Natural killer cell (primary cell): ENCODE measurements around the gene COL4A1. TPM values are rescaled to one million over a fixed set of nuclear protein-coding genes. Genes with fewer than 3 reads are reported as not detected.

Experiments
- ATAC-seq, 3 donors: fragments of 150-1000 bp in 2 of 3; fragments of 200-7000 bp in 1 of 3; cut with Tn5 transposase; 1 replicate in 1 of 3; 2 replicates in 2 of 3; pipeline ENCODE4 v1.10.0; 2021; ENCODE audit warnings: mild to moderate bottlenecking in 2 of 3, moderate library complexity in 2 of 3
- DNase-seq, 2 donors: peaks; one replicate each; pipeline versions ENCODE4 v3.0.0 to v3.0.0-alpha.2; 2013 to 2021; ENCODE audit warnings: mixed read lengths in 1 of 2
- H3K27ac ChIP-seq: one replicate; pipeline ENCODE4 v1.5.1; 2013; ENCODE audit warnings: mild to moderate bottlenecking, low read length
- H3K27me3 ChIP-seq: one replicate; pipeline ENCODE4 v1.6.1; 2013; ENCODE audit warnings: low read length; ENCODE audit not compliant: control insufficient read depth, insufficient read depth
- H3K36me3 ChIP-seq: one replicate; pipeline ENCODE4 v1.6.1; 2013; ENCODE audit warnings: low read length; ENCODE audit not compliant: control insufficient read depth, insufficient read depth
- H3K4me1 ChIP-seq: one replicate; pipeline ENCODE4 v1.6.1; 2013; ENCODE audit warnings: low read length; ENCODE audit not compliant: control insufficient read depth, insufficient read depth
- H3K4me3 ChIP-seq: one replicate; pipeline ENCODE4 v1.5.1; 2013; ENCODE audit warnings: low read length
- H3K9me3 ChIP-seq: one replicate; pipeline ENCODE4 v1.6.1; 2013; ENCODE audit warnings: low read length; ENCODE audit not compliant: control insufficient read depth, insufficient read depth
- H3K27ac Mint-ChIP-seq, 2 donors: one replicate each; pipeline ENCODE4 v1.8.0; 2022; ENCODE audit warnings: mild to moderate bottlenecking in 2 of 2, mixed read lengths in 2 of 2, moderate library complexity in 1 of 2
- H3K27me3 Mint-ChIP-seq, 2 donors: one replicate each; pipeline ENCODE4 v1.8.0; 2022; ENCODE audit warnings: low read depth in 2 of 2, mixed read lengths in 2 of 2
- H3K36me3 Mint-ChIP-seq: one replicate; pipeline ENCODE4 v1.8.0; 2022; ENCODE audit warnings: mixed read lengths
- H3K4me1 Mint-ChIP-seq, 2 donors: one replicate each; pipeline ENCODE4 v1.8.0; 2022; ENCODE audit warnings: mixed read lengths in 2 of 2
- H3K4me3 Mint-ChIP-seq: one replicate; pipeline ENCODE4 v1.8.0; 2022; ENCODE audit warnings: mild to moderate bottlenecking, moderate library complexity, mixed read lengths
- H3K9me3 Mint-ChIP-seq, 2 donors: one replicate each; pipeline ENCODE4 v1.8.0; 2022; ENCODE audit warnings: mixed read lengths in 2 of 2
- WGBS: methylation state at CpG from one replicate; pipeline ENCODE4 v1.1.7; 2013; ENCODE audit warnings: missing lambda C conversion rate; ENCODE audit not compliant: insufficient coverage; 5-methylcytosine and 5-hydroxymethylcytosine counted together
- intact Hi-C: fragments of 100-400 bp; cut with micrococcal nuclease; formaldehyde crosslinking; loops from one replicate; pipeline ENCODE4 v1.14.2; 2022
- total RNA-seq, 4 donors: library from RNA; stranded (reverse); fragments of 120-200 nt in 1 of 4; gene quantifications; one replicate each; pipeline versions ENCODE4 v1.2.3 to v1.2.4, GENCODE V29; 2013 to 2022
- TF ChIP-seq, protein P1 (sequence below): fragments of 200-600 bp; IDR thresholded peaks from one replicate; pipeline ENCODE4 v1.8.0; 2022; ENCODE audit warnings: antibody characterized with exemption

COL4A1 gene
- total RNA-seq, 3 donors from 2014 or later (not counting 1 experiment from before 2014, with no cell fraction given): not detected

DNA sequence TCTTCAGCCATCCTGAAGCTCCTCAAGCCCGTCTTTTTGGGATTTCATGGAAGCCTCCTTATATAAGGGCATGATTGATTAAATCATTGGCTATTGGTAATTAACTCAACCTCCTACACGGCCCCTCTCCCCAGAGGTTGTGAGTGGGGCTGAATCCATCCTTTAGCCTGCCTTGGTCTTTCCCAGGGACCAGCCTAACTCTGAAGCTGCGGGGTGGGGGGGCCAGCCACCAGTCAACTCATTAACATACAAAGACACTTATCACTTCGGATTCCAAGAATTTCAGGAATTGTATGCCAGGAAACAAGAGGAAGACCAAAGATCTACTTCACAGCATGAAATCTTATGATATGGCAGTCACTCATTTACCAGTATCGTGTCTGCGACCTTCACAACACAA lies 9.9 kb downstream of the COL4A1 start:
- no peaks in the 10 kb centered on the region for H3K27me3 ChIP-seq
- H3K27me3 Mint-ChIP-seq: peaks cover 24 to 50% of the 10 kb centered on the region in 2 donors
- DNase-seq: no peak
- no peaks in the 10 kb centered on the region for H3K36me3 Mint-ChIP-seq
- no peaks in the 10 kb centered on the region for H3K36me3 ChIP-seq
- H3K4me3 Mint-ChIP-seq: no peak overlapping the region
- H3K9me3 ChIP-seq: no peaks in the 10 kb centered on the region
- ATAC-seq: no peak
- no peak overlapping the region for H3K4me3 ChIP-seq
- H3K4me1 Mint-ChIP-seq: no peaks in the 10 kb centered on the region
- no peak overlapping the region for H3K27ac ChIP-seq
- H3K27ac Mint-ChIP-seq: no peak overlapping the region
- no peaks in the 10 kb centered on the region for H3K4me1 ChIP-seq
- intact Hi-C loops: no loop called here
- WGBS: 53% methylated on average over 3 of the region's 6 CpGs
- no peaks in the 10 kb centered on the region for H3K9me3 Mint-ChIP-seq
- TF ChIP-seq, protein P1, sequence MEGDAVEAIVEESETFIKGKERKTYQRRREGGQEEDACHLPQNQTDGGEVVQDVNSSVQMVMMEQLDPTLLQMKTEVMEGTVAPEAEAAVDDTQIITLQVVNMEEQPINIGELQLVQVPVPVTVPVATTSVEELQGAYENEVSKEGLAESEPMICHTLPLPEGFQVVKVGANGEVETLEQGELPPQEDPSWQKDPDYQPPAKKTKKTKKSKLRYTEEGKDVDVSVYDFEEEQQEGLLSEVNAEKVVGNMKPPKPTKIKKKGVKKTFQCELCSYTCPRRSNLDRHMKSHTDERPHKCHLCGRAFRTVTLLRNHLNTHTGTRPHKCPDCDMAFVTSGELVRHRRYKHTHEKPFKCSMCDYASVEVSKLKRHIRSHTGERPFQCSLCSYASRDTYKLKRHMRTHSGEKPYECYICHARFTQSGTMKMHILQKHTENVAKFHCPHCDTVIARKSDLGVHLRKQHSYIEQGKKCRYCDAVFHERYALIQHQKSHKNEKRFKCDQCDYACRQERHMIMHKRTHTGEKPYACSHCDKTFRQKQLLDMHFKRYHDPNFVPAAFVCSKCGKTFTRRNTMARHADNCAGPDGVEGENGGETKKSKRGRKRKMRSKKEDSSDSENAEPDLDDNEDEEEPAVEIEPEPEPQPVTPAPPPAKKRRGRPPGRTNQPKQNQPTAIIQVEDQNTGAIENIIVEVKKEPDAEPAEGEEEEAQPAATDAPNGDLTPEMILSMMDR: no peak

DNA sequence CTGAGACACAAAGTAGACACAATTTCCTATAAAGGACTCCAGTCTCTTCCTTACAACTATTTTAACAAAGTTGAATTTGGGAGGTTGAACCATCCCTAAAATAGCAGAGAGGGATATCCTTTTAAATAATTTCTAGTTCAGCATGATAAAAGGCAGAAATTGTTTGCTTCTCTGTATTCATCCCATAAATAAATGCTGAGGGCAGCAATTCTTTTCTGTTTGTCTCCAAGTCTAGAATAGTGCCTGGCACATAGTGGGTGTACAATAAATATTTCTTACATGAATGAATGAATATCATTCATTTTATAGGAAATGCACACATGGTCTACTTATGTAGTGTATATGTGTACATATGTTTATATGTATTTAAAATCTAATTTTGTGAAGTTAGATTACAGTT lies 12.3 kb downstream of the COL4A1 start:
- TF ChIP-seq, protein P1: no peak
- DNase-seq (no peak), ATAC-seq (no peak)
- H3K4me1 Mint-ChIP-seq: no peaks in the 10 kb centered on the region
- Histone ChIP-seq H3K4me1 (no peaks in the 10 kb centered on the region), H3K27me3 (no peaks in the 10 kb centered on the region), H3K36me3 (no peaks in the 10 kb centered on the region), H3K9me3 (no peaks in the 10 kb centered on the region), H3K27ac (no peak overlapping the region), H3K4me3 (no peak overlapping the region)
- H3K36me3 Mint-ChIP-seq: no peaks in the 10 kb centered on the region
- H3K27ac Mint-ChIP-seq: no peak overlapping the region
- intact Hi-C loops: no loop called here
- H3K9me3 Mint-ChIP-seq: no peaks in the 10 kb centered on the region
- H3K4me3 Mint-ChIP-seq: no peak overlapping the region
- H3K27me3 Mint-ChIP-seq: peaks cover 15 to 31% of the 10 kb centered on the region in 2 donors

DNA sequence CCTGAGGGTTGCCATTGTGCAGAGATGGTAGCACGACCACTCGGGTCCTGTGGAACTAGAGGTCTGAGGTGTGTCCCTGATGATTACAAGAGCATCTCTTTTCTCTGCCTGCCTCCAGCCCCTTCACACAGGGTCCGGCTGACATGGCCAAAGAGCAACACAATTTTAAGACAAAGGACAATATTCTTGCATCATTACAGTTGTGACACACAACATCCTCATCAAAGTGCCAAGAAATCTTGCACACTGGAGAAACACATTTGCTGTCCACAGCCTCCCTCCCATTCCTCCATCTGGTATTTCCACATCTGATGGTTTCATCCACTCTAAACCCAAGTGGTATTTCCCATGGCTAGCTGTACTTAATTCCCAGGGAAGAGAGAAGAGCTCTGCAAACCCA lies 12.8 kb downstream of the COL4A1 start:
- no peaks in the 10 kb centered on the region for H3K9me3 Mint-ChIP-seq

DNA sequence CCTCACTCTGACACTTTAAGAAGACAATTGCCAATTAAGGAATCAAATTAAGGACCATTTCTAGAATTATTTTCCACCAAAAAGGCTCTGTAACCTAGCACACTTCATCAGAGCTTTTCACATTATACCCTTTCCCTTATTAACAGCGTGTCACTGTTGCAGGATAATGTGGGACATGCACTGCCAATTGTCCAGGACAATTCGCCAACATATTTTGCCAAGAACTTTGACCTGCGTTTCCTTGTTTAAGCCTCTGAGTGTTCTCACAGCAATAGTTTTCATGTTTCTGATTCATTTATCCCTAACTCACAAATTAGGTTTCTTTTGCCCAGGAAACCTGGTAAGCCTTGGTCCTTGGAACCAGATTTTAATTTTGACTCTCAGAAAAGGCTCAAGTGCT lies 13.3 kb downstream of the COL4A1 start:
- intact Hi-C loops: no loop called here
- TF ChIP-seq, protein P1: no peak
- no peak overlapping the region for H3K27ac ChIP-seq

More for the DNA sequence above, 12.8 kb downstream of the COL4A1 start:
- intact Hi-C loops: no loop called here
- Mint-ChIP-seq H3K4me3 (no peak overlapping the region), H3K4me1 (no peaks in the 10 kb centered on the region), H3K36me3 (no peaks in the 10 kb centered on the region), H3K27ac (no peak overlapping the region), H3K27me3 (peaks cover 15 to 27% of the 10 kb centered on the region in 2 donors)
- Histone ChIP-seq H3K27ac (no peak overlapping the region), H3K4me3 (no peak overlapping the region), H3K36me3 (no peaks in the 10 kb centered on the region), H3K27me3 (no peaks in the 10 kb centered on the region), H3K4me1 (no peaks in the 10 kb centered on the region), H3K9me3 (no peaks in the 10 kb centered on the region)
- DNase-seq (no peak), ATAC-seq (no peak)
- WGBS: 91% methylated on average over 3 of the region's 3 CpGs
- TF ChIP-seq, protein P1: no peak

More for the DNA sequence above, 13.3 kb downstream of the COL4A1 start:
- 87% methylated on average over 3 of the region's 3 CpGs for WGBS
- H3K4me1 Mint-ChIP-seq: no peaks in the 10 kb centered on the region
- H3K4me3 ChIP-seq: no peak overlapping the region
- no peak for DNase-seq
- H3K27me3 ChIP-seq: no peaks in the 10 kb centered on the region
- H3K4me3 Mint-ChIP-seq: no peak overlapping the region
- no peaks in the 10 kb centered on the region for H3K36me3 ChIP-seq
- no peak overlapping the region for H3K27ac Mint-ChIP-seq
- no peaks in the 10 kb centered on the region for H3K4me1 ChIP-seq
- H3K9me3 ChIP-seq: no peaks in the 10 kb centered on the region
- H3K27me3 Mint-ChIP-seq: peaks cover 12 to 22% of the 10 kb centered on the region in 2 donors
- no peaks in the 10 kb centered on the region for H3K9me3 Mint-ChIP-seq
- no peak for ATAC-seq
- H3K36me3 Mint-ChIP-seq: no peaks in the 10 kb centered on the region
